Pulmonary artery endothelial cell (primary cell): ENCODE results near the gene PSMD2. TPM values are rescaled to one million over a fixed set of nuclear protein-coding genes. Genes with fewer than 3 reads are reported as not detected.

Source experiments
- DNase-seq: peaks from one replicate; pipeline ENCODE4 v3.0.0-alpha.2; 2011; ENCODE audit warnings: low read depth, low spot score
- total RNA-seq: library from RNA; depleted of rRNA; stranded (reverse); fragments of >200 nt; gene quantifications from 2 replicates; pipeline ENCODE4 v1.2.3, GENCODE V29; 2014

PSMD2 gene
- total RNA-seq, 1 donor from 2014 or later: 780 TPM

- no peak for DNase-seq
Measured at GRCh38 chr3:184277366-184277765, 21.7 kb upstream of the PSMD2 start.

GRCh38 chr3:184282941-184283340 is 16.1 kb upstream of the PSMD2 start:
- DNase-seq: no peak

- DNase-seq: no peak
Measured at GRCh38 chr3:184283681-184284080, 15.4 kb upstream of the PSMD2 start.

GRCh38 chr3:184284696-184285095 is 14.3 kb upstream of the PSMD2 start:
- DNase-seq: peak; percentile 64

GRCh38 chr3:184289426-184289938 is 9.6 kb upstream of the PSMD2 start:
- DNase-seq: no peak

GRCh38 chr3:184290331-184290730 is 8.7 kb upstream of the PSMD2 start:
- DNase-seq: no peak

- no peak for DNase-seq
Measured at GRCh38 chr3:184291044-184291737, 7.8 kb upstream of the PSMD2 start.

GRCh38 chr3:184291738-184292445 is 7.1 kb upstream of the PSMD2 start:
- DNase-seq: no peak

- DNase-seq: no peak
Measured at GRCh38 chr3:184295771-184296170, 3.3 kb upstream of the PSMD2 start.

GRCh38 chr3:184296616-184297015 is 2.4 kb upstream of the PSMD2 start:
- no peak for DNase-seq

GRCh38 chr3:184299488-184300377 is 692 bp downstream of the PSMD2 start:
- no peak for DNase-seq

GRCh38 chr3:184300378-184300720 is 1.3 kb downstream of the PSMD2 start:
- DNase-seq: no peak

GRCh38 chr3:184305577-184305976 is 6.5 kb downstream of the PSMD2 start:
- no peak for DNase-seq

- DNase-seq: no peak
Measured at GRCh38 chr3:184306341-184306972, 7.4 kb downstream of the PSMD2 start.

GRCh38 chr3:184307915-184308314 is 8.9 kb downstream of the PSMD2 start:
- DNase-seq: no peak

- no peak for DNase-seq
Measured at GRCh38 chr3:184308744-184309143, 9.7 kb downstream of the PSMD2 start.

GRCh38 chr3:184311633-184312032 is 12.6 kb downstream of the PSMD2 start:
- no peak for DNase-seq

- peak; percentile 71 for DNase-seq
Measured at GRCh38 chr3:184314363-184314699, 15.3 kb downstream of the PSMD2 start, which contains the start of gene EIF4G1. Gene EIF4G1, plus strand, starts transcription at chr3:184314606. Its CDS starts 1,191 bp downstream, at chr3:184315797.

GRCh38 chr3:184314700-184315542 is 15.9 kb downstream of the PSMD2 start:
- DNase-seq: no peak

- DNase-seq: no peak
Measured at GRCh38 chr3:184315543-184315867, 16.5 kb downstream of the PSMD2 start.
